ENCODE results near the gene DLX5.

DNA sequence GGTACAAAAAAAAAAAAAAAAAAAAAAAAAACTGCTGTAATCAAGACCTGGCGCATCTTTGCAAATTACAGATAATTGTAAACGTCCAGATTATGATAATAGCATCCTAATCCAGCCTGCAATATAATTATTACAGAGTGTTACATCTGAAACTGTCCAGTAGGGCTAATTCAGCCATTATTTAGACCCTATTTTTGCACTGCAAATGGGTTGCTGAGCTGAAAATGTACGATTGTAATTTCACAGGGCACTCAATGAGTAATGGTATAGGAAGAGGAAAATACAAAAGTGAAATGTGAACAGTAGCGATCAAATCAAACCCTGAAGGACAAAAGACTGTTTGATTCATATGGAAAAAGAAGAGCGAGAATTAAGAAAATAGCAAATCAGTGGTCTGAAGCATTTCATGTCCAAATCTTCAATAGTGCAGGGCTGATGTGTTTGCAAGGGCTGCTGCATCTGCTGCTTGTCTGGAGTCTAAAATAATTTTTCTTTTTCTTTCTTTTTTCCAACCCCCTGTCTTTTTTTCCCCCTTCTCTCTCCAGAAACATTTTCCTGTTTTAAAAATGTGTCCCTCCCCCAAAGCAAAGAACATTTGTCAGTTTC, 10.4 kb downstream of the DLX5 start:
- TF ChIP-seq, protein P1, sequence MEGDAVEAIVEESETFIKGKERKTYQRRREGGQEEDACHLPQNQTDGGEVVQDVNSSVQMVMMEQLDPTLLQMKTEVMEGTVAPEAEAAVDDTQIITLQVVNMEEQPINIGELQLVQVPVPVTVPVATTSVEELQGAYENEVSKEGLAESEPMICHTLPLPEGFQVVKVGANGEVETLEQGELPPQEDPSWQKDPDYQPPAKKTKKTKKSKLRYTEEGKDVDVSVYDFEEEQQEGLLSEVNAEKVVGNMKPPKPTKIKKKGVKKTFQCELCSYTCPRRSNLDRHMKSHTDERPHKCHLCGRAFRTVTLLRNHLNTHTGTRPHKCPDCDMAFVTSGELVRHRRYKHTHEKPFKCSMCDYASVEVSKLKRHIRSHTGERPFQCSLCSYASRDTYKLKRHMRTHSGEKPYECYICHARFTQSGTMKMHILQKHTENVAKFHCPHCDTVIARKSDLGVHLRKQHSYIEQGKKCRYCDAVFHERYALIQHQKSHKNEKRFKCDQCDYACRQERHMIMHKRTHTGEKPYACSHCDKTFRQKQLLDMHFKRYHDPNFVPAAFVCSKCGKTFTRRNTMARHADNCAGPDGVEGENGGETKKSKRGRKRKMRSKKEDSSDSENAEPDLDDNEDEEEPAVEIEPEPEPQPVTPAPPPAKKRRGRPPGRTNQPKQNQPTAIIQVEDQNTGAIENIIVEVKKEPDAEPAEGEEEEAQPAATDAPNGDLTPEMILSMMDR (IDR thresholded peaks at IDR 0.05): peak in 1 of 5 experiments; percentile 3
- TF ChIP-seq POLR2A (IDR thresholded peaks at IDR 0.05): no peak

Measured in transverse colon (tissue), 3 donors.